ENCODE data around the gene BORCS8. TPM values are rescaled to one million over a fixed set of nuclear protein-coding genes. Genes with fewer than 3 reads are reported as not detected.
"Not testable (repeated sequence)": the region's sequence is repeated elsewhere in the genome, so short reads cannot be mapped to it uniquely, and the experiment has no call there.

Gene BORCS8
- total and polyA plus RNA-seq, 5 donors from 2014 or later: 20.1 to 28.4 (median 22.8) TPM

DNA sequence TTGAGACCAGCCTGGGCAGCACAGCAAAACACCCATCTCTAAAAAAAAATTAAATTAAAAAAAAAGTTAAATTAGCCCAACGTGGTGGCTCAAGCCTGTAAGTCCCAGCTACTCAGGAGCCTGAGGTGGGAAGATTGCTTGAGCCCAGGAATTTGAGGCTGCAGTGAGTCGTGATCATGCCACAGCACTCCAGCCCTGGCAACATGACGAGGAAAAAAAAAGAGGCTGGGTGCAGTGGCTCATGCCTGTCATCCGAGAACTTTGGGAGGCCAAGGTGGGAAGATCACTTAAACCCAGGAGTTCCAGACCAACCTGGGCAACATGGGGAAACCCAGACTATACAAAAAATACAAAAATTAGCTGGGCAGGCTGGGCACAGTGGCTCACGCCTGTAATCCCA lies 51.5 kb downstream of the BORCS8 start:
- no peaks in the 10 kb centered on the region for H3K27me3 Mint-ChIP-seq
- no peaks in the 10 kb centered on the region for H3K9me3 Mint-ChIP-seq
- H3K36me3 Mint-ChIP-seq: no peaks in the 10 kb centered on the region
- H3K27ac ChIP-seq (ENCODE audit: insufficient read depth, low read length, poor library complexity, severe bottlenecking): no peak overlapping the region
- no peak overlapping the region for H3K27ac Mint-ChIP-seq
- H3K4me1 ChIP-seq (ENCODE audit: control insufficient read depth, insufficient read depth, low read length, poor library complexity, severe bottlenecking): peaks cover 15% of the 10 kb centered on the region
- no peaks in the 10 kb centered on the region for H3K9me3 ChIP-seq (ENCODE audit: control insufficient read depth in 2 of 2, low read length in 2 of 2)
- H3K27me3 ChIP-seq (ENCODE audit: control insufficient read depth, insufficient read depth, low read length): no peaks in the 10 kb centered on the region
- no peaks in the 10 kb centered on the region for H3K36me3 ChIP-seq (ENCODE audit: control insufficient read depth, insufficient read depth, low read length)
- DNase-seq (no peak), ATAC-seq (ENCODE audit: low read depth in 2 of 2) (no peak)
- H3K4me1 Mint-ChIP-seq: peaks cover 6 to 32% (median 19%) of the 10 kb centered on the region in 4 donors
- no peak overlapping the region for H3K4me3 ChIP-seq (ENCODE audit: low read depth, low read length)
- no peak overlapping the region for H3K4me3 Mint-ChIP-seq

GRCh38 chr19:19139876-19140229 lies 52.1 kb downstream of the BORCS8 start:
- Histone ChIP-seq H3K9me3 (ENCODE audit: control insufficient read depth in 2 of 2, low read length in 2 of 2) (no peaks in the 10 kb centered on the region), H3K36me3 (ENCODE audit: control insufficient read depth, insufficient read depth, low read length) (no peaks in the 10 kb centered on the region), H3K4me1 (ENCODE audit: control insufficient read depth, insufficient read depth, low read length, poor library complexity, severe bottlenecking) (peaks cover 16% of the 10 kb centered on the region), H3K27ac (ENCODE audit: insufficient read depth, low read length, poor library complexity, severe bottlenecking) (no peak overlapping the region), H3K4me3 (ENCODE audit: low read depth, low read length) (no peak overlapping the region), H3K27me3 (ENCODE audit: control insufficient read depth, insufficient read depth, low read length) (no peaks in the 10 kb centered on the region)
- peaks cover 6 to 36% (median 20%) of the 10 kb centered on the region in 4 donors for H3K4me1 Mint-ChIP-seq
- no peaks in the 10 kb centered on the region for H3K27me3 Mint-ChIP-seq
- H3K27ac Mint-ChIP-seq: no peak overlapping the region
- no peak for ATAC-seq (ENCODE audit: low read depth in 2 of 2)
- peak overlapping the region in 2 of 4 donors; percentile 61 to 90 for H3K4me3 Mint-ChIP-seq
- no peaks in the 10 kb centered on the region for H3K9me3 Mint-ChIP-seq
- H3K36me3 Mint-ChIP-seq: no peaks in the 10 kb centered on the region
- no peak for DNase-seq

- H3K27me3 Mint-ChIP-seq: no peaks in the 10 kb centered on the region
- H3K4me3 ChIP-seq (ENCODE audit: low read depth, low read length): peak within 1 kb of the TSS; percentile 76
These were observed 53.6 kb downstream of the BORCS8 start, which contains the start of gene TMEM161A for GRCh38 chr19:19138109-19138981. Gene TMEM161A (minus strand): TSS chr19:19138478. CDS start chr19:19138428, 50 bp downstream.

DNA sequence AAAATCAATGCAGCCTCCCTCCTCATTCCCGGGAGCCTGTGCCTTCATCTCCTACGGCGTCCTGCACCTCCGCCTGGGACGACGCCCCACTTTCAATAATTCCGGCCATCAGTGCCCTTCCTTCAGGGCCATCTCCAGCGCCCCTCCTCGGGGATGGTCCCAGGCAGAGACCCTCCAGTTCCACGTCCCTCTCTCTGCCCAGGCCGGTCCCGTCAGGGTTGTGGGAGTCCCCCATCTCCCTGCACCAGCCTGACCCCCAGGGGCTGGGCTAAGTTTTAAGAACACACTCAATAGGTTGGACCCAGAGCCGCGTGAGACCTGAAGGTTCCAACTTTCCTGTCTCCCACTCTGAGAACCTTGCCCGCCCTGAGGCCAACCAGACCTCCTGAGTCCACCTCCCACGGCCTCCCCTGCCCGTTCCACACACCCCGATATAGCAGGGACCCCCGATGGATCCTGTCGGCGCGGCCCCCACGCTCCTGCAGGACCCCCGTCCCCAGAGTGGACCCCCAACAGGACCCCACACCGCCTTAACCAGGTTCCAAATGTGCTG lies 54.3 kb downstream of the BORCS8 start:
- H3K4me3 ChIP-seq (ENCODE audit: low read depth, low read length): peak overlapping the region; percentile 76
- Mint-ChIP-seq H3K27me3 (no peaks in the 10 kb centered on the region), H3K27ac (peak overlapping the region in 2 of 3 donors; percentile 93 to 99), H3K4me1 (peaks cover 6 to 41% (median 20%) of the 10 kb centered on the region in 4 donors), H3K36me3 (no peaks in the 10 kb centered on the region), H3K4me3 (peak overlapping the region; percentile 90 to 99 (median 96)), H3K9me3 (no peaks in the 10 kb centered on the region)
- H3K36me3 ChIP-seq (ENCODE audit: control insufficient read depth, insufficient read depth, low read length): no peaks in the 10 kb centered on the region
- peak overlapping the region; percentile 57 for H3K27ac ChIP-seq (ENCODE audit: insufficient read depth, low read length, poor library complexity, severe bottlenecking)
- H3K9me3 ChIP-seq (ENCODE audit: control insufficient read depth in 2 of 2, low read length in 2 of 2): no peaks in the 10 kb centered on the region
- no peak for DNase-seq
- no peak for ATAC-seq (ENCODE audit: low read depth in 2 of 2)
- no peaks in the 10 kb centered on the region for H3K27me3 ChIP-seq (ENCODE audit: control insufficient read depth, insufficient read depth, low read length)
- peaks cover 19% of the 10 kb centered on the region for H3K4me1 ChIP-seq (ENCODE audit: control insufficient read depth, insufficient read depth, low read length, poor library complexity, severe bottlenecking)

More at GRCh38 chr19:19138109-19138981, 53.6 kb downstream of the BORCS8 start, which contains the start of gene TMEM161A:
- peak within 1 kb of the TSS; percentile 72 to 99 (median 93) for H3K27ac Mint-ChIP-seq
- peak within 1 kb of the TSS; percentile 57 for H3K27ac ChIP-seq (ENCODE audit: insufficient read depth, low read length, poor library complexity, severe bottlenecking)
- no peaks in the 10 kb centered on the region for H3K9me3 Mint-ChIP-seq
- no peaks in the 10 kb centered on the region for H3K27me3 ChIP-seq (ENCODE audit: control insufficient read depth, insufficient read depth, low read length)
- DNase-seq (peak; percentile 94 to 99 (median 95)), ATAC-seq (ENCODE audit: low read depth in 2 of 2) (peak; percentile 100)
- H3K36me3 Mint-ChIP-seq: no peaks in the 10 kb centered on the region
- H3K36me3 ChIP-seq (ENCODE audit: control insufficient read depth, insufficient read depth, low read length): no peaks in the 10 kb centered on the region
- H3K4me1 Mint-ChIP-seq: peaks cover 6 to 41% (median 20%) of the 10 kb centered on the region in 4 donors
- H3K9me3 ChIP-seq (ENCODE audit: control insufficient read depth in 2 of 2, low read length in 2 of 2): no peaks in the 10 kb centered on the region
- peaks cover 19% of the 10 kb centered on the region for H3K4me1 ChIP-seq (ENCODE audit: control insufficient read depth, insufficient read depth, low read length, poor library complexity, severe bottlenecking)
- H3K4me3 Mint-ChIP-seq: peak within 1 kb of the TSS; percentile 90 to 99 (median 96)

DNA sequence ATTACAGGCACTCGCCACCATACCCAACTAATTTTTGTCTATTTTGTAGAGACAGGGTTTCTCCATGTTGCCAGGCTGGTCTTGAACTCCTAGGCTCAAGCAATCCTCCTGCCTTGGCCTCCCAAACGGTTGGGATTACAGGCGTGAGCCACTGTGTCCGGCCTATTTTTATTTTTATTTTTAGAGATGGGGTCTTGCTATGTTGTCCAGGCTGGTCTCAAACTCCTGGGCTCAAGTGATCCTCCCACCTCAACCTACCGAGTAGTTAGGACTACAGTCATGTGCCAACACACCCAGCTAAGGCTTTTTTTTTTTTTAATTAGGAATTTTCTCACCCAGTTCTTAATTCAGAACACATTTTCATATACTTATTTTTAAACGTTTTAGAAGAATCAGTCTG lies 56.2 kb downstream of the BORCS8 start:
- H3K4me1 ChIP-seq (ENCODE audit: control insufficient read depth, insufficient read depth, low read length, poor library complexity, severe bottlenecking): peaks cover 19% of the 10 kb centered on the region
- Mint-ChIP-seq H3K4me1 (peaks cover 6 to 41% (median 23%) of the 10 kb centered on the region in 4 donors), H3K4me3 (peak overlapping the region in 1 of 4 donors; percentile 16)
- H3K36me3 Mint-ChIP-seq; DNase-seq; H3K4me3 ChIP-seq (ENCODE audit: low read depth, low read length); H3K27me3 Mint-ChIP-seq; ATAC-seq (ENCODE audit: low read depth in 2 of 2); H3K9me3 Mint-ChIP-seq; H3K27ac Mint-ChIP-seq; H3K27ac ChIP-seq (ENCODE audit: insufficient read depth, low read length, poor library complexity, severe bottlenecking); H3K27me3 ChIP-seq (ENCODE audit: control insufficient read depth, insufficient read depth, low read length); H3K36me3 ChIP-seq (ENCODE audit: control insufficient read depth, insufficient read depth, low read length); H3K9me3 ChIP-seq (ENCODE audit: control insufficient read depth in 2 of 2, low read length in 2 of 2): not testable (repeated sequence)

DNA sequence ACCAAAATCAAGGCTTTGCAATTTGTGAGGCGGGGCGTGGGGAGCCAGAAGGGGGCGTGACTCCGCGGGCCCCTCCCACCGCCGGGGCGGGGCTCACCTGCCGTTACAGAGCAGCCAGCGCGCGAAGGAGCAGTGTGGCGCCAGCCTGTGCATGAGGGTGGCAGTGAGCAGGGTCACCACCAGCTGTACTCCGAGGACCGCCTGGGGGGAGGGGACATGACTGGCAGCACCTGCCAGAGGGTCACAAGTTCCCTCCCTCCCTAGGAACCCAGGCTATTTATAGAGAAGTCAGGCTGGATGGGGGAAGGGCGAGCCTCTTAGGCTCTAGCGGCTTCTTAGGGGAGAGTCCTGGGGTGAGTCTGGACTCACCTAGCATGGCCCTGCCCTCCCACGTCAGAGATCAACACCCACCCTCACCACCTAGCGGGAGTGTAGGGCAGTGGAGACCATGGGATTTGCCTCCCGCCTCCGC lies 57.2 kb downstream of the BORCS8 start:
- no peak overlapping the region for H3K27ac ChIP-seq (ENCODE audit: insufficient read depth, low read length, poor library complexity, severe bottlenecking)
- H3K4me1 ChIP-seq (ENCODE audit: control insufficient read depth, insufficient read depth, low read length, poor library complexity, severe bottlenecking): peaks cover 19% of the 10 kb centered on the region
- DNase-seq (peak; percentile 18 to 31 (median 21)), ATAC-seq (ENCODE audit: low read depth in 2 of 2) (no peak)
- H3K36me3 ChIP-seq (ENCODE audit: control insufficient read depth, insufficient read depth, low read length): no peaks in the 10 kb centered on the region
- Mint-ChIP-seq H3K9me3 (peaks cover 0 to 3% (median 0%) of the 10 kb centered on the region in 7 donors), H3K4me1 (peaks cover 6 to 39% (median 23%) of the 10 kb centered on the region in 4 donors), H3K36me3 (peaks cover 8% of the 10 kb centered on the region), H3K27ac (peak overlapping the region in 1 of 3 donors; percentile 36), H3K4me3 (no peak overlapping the region), H3K27me3 (no peaks in the 10 kb centered on the region)
- no peaks in the 10 kb centered on the region for H3K27me3 ChIP-seq (ENCODE audit: control insufficient read depth, insufficient read depth, low read length)
- H3K9me3 ChIP-seq (ENCODE audit: control insufficient read depth in 2 of 2, low read length in 2 of 2): peaks cover 0 to 6% of the 10 kb centered on the region in 2 experiments
- no peak overlapping the region for H3K4me3 ChIP-seq (ENCODE audit: low read depth, low read length)

GRCh38 chr19:19133985-19134384 lies 58.0 kb downstream of the BORCS8 start:
- peaks cover 0 to 3% (median 0%) of the 10 kb centered on the region in 7 donors for H3K9me3 Mint-ChIP-seq
- Histone ChIP-seq H3K36me3 (ENCODE audit: control insufficient read depth, insufficient read depth, low read length) (no peaks in the 10 kb centered on the region), H3K4me1 (ENCODE audit: control insufficient read depth, insufficient read depth, low read length, poor library complexity, severe bottlenecking) (peaks cover 19% of the 10 kb centered on the region), H3K4me3 (ENCODE audit: low read depth, low read length) (no peak overlapping the region), H3K27ac (ENCODE audit: insufficient read depth, low read length, poor library complexity, severe bottlenecking) (no peak overlapping the region), H3K27me3 (ENCODE audit: control insufficient read depth, insufficient read depth, low read length) (no peaks in the 10 kb centered on the region), H3K9me3 (ENCODE audit: control insufficient read depth in 2 of 2, low read length in 2 of 2) (peaks cover 0 to 6% of the 10 kb centered on the region in 2 experiments)
- ATAC-seq (ENCODE audit: low read depth in 2 of 2) (no peak), DNase-seq (no peak)
- peaks cover 6 to 32% (median 19%) of the 10 kb centered on the region in 4 donors for H3K4me1 Mint-ChIP-seq
- H3K36me3 Mint-ChIP-seq: peaks cover 8% of the 10 kb centered on the region
- no peak overlapping the region for H3K27ac Mint-ChIP-seq
- H3K4me3 Mint-ChIP-seq: no peak overlapping the region
- H3K27me3 Mint-ChIP-seq: no peaks in the 10 kb centered on the region
